SK-N-MC (cell line): ENCODE measurements around the gene KRTAP19-7.

Experiments used
- EZH2 ChIP-seq: fragments of 200-600 bp; sonication (generic); IDR thresholded peaks from one replicate; pipeline ENCODE4 v1.6.1; 2017; ENCODE audit warnings: antibody characterized with exemption
- POLR2AphosphoS5 ChIP-seq: IDR thresholded peaks from 2 replicates; pipeline ENCODE4 v1.6.1; 2012; ENCODE audit warnings: mild to moderate bottlenecking, low read depth, low read length, borderline replicate concordance

DNA sequence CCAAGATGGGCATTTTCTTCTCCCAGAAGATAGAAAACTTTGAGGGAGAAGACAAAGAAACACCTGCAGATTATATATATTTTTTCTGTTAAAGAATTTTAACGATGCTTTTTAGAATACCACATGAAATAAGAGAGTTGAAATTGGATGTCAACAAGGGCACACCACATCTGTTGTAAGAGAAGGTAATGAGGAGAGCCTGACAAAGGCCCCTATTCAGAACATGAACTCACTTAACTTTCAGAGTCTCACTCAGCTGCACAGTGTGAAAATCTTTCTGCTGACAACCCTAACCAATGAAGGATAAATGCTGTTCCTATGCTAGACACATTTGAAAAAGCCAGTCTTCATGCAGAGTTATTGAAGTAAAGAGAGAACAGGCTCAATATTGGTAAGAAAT is 21.8 kb upstream of the KRTAP19-7 start:
- TF ChIP-seq EZH2 (no peak), POLR2AphosphoS5 (no peak)
